HK-2 (cell line): Measurements from ENCODE around the gene ASCC2.

Experiments
- DNase-seq: peaks from one replicate; pipeline ENCODE4 v3.0.0-alpha.2; 2018; ENCODE audit not compliant: unreplicated experiment

Gene ASCC2

DNA sequence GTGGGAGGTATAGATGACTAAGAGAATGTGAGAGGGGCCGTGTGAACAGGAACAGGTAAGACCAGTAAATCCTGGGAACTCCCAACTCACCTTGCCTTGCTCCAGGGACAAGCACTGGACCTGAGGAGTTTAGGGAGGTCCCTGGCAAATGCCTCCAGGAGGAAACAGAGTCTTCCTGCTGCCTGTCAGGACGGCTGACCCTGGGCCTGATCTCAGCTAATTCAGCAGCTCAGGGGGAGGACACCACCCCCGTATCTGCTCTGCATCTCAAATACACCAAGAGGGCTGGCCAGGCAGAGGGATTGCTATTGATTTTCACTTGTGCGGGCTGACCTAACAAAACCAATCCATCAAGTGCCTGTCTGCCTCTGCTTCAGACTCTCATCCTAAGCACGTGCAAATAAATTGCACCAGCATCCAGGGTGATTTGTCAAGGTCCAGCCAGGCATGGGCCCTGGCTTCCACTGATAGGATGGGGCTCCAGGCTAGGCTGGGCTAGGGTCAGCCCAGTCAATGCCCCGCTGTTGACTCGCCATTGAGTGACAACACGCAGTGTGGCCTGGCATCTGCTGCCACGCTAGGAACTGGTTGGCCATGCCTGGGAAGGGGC lies 50.6 kb downstream of the ASCC2 start:
- no peak for DNase-seq

DNA sequence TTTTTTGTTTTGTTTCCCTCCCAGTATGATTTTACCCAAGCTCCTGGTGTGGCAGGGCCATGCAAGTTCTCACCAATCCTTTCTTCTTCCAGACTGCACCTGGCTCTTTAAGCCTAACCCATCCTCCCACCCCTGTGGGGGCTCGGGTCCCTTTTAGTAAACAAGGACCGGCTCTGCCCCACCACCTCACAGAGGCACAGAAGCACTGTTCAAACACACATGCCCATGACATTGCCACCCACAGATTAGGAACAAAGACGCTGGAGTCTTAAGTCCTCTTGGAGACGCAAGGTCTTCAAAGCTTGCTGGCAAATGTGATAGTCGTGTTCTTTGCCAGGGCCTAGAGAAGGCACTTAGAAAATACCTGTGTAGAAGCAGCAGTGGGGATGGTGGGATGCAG lies 52.0 kb downstream of the ASCC2 start:
- DNase-seq: no peak

DNA sequence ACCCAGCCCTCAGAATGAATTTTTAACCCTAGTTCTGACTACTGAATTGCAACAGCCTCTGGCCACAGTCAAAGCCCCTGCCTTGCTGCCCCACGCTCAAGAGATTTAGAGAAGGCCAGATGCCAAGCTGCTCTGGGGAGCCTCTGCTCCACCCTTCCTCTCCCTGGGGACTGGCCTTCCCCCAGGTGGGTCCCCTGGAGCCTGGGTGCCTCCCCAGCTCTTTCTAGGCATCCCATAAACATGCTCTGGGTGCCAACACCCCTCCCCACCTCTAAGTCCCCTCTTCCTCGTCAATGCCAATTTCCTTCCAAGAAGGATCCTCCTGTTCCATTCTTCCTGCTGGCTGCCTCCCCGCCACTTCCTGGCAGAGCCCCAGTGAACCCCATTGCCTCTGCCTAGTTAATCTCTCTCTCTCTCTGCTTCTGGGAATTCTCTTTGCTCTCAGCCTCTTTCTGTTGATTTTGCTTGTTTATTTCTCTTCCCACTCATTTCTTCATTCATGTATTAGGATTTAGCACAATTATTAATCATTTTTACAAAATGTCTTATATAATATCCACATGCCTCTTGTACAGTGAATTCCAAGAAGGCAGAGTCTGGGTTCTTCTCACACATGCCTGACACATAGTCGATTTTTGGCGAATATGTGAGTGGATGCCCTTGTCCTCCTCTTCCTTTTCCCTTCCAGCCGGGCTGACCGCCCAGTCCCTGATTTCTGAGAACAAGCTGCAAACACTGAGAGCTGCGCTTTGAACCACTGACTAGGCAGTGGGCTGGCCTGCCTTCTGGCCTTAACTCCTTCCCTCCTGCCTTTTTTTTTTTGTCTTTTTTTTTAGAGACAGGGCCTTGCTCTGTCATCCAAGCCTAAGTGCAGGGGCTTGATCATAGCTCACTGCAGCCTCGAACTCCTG lies 53.4 kb downstream of the ASCC2 start:
- no peak for DNase-seq

DNA sequence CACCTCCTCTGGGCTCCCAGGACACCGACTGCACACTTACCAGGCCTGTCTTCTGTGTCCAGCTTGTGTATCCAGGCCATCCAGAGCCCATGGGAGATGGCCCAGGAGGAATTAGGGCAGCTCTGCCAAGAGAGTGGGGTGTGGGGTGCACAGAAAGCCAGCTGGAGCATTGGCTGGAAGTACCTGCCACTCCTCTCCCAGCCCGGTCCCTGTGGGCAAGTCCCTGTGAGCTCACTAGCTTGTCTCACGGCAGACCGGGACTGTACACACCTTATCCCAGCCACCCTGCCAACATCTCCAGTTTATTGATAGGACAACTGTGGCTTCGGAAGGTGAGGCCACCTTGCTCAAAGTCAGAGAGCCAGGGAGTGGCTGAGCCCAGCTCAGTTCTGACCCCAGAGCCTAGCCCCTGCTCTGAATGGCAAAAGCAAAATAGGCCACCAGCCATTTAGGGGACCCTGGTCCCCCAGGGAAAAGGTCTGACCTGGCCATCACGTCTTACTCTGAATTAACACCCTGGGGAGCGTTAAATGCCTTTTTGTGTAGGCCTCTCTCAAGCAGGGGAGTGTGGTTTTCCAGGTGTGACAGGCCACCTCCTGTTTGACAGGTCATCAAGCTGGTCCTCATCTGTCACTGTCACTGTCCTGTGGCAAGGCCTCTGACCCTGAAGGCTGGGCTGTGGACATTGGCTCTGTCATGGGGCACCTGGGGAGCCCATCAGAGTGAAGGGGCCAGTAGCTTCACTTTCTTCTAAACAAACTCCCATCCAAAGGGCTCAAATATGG lies 55.8 kb downstream of the ASCC2 start:
- peak; percentile 51 for DNase-seq

DNA sequence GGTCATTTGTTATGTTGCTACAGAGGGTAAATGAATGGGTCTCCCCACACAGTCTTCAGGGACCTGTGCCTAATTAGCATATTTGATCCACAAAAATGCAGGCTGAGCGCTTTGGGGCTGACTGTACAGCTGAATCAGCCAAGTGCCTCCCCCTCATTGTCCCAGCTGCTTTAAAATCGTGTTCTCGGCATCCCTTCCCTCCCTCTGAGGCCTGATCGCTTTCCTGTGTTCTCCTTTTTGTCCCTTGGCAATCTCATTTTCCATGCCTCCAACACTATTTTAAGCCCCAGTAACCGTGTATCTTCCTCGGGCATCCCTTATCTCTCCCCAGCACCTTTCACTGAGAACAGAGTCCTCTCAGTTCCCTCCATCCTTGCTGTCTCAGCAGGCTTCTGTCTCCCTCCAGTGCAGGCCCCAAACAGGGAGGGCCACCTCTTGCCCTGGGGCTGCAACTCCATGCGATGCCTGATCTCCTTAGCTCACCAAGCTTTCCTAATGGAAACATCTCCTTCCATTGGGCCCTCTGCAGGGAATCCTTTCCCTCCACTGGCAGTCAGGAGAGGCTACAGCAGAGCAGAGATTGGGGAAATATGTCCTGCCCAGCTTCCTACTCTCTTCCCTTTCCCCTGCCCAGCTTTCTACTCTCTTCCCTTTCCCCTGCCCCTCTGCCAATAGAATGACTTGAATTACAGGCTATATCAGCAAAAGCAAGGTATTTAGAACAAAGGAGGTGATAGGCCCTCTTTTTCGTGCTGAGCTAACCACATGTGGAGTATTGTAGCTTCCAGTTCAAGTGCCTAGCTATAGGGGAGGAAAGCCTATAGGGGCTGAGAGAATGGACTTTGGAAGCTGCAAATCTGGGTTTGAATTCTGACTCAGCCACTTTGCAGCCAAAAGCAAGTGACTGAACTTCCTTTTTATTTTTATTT lies 57.1 kb downstream of the ASCC2 start:
- peak; percentile 67 for DNase-seq

DNA sequence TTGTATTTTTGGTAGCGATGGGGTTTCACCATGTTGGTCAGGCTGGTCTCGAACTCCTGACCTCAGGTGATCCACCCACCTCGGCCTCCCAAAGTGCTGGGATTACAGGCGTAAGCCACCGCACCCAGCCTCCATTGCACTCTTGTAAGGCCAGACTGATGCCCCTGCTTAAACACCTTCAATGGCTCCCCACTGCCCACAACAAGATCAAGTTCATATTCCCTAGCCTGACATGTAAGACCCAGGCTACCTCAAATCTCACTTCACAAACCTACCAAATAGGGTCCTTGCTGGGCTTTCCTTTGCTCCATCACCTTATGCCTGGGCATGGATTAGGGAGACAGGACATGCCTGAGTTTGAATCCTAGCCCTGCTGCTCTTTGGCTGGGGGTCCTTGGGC lies 57.9 kb downstream of the ASCC2 start:
- no peak for DNase-seq

DNA sequence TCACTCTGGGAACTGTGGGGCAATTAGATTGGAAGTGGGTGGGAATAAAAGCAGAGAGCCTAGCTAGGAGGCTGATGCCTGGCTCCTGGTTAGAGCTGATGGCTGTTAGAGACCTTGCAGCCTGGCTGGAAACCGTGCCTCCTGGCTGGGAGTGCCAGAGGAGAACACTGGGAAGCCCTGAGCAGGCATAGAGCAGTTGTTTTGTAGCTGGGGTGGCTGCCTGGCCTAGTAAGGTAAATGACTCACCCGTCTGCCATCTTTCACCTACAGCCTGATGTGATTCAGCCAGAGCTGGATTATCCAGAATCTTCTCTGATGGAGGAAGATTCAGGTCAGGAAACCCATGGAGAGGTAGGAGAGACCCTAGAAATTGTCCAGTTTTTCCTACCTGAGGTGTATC lies 64.8 kb downstream of the ASCC2 start:
- DNase-seq: peak; percentile 46

DNA sequence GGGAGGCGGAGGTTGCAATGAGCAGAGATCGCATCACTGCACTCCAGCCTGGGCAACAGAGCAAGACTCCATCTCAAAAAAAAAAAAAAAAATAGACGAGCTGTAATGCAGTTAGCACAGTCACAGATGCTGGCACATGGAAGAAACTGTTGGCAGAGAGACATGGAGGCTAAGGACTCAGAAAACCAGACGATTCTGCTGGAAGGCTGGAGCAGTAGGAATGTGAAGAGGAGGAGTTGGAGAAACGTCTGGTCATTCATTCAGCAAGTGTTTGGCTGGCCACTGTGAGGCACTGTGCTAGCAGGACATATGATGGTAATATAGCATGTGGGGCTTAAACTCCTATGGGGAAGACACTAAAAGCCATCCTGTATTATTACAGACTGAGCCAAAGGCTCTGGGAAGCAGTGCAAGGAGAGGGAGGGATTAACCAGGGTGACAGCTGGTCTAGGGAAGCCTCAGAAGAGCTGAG lies 65.9 kb downstream of the ASCC2 start:
- DNase-seq: no peak

DNA sequence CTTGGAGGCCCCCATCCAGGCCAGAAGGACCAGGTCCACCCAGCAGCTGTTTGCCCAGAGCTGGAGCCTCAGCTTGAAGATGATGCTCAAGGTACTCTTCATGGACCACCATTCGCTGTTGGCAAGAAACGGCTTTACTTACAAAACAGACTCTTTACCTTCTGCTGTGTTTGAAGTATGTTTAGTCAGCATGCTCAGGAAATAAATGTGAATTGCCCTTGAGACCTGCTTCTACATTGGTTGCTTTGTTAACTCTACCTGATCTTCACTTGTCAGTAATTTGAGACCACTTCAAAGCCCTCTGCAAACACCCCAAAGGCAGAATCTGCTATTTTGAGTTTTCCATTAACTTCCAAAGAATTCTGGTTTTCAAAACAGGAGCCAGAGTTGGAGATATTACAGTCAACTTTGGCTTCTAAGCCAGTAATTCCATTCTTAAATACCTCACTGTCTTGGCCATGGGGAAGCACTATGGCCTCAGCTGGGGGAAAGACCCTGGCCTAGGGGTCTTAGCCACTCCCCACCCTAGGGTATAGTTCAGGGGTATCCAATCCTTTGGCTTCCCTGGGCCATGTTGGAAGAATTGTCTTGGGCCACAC lies 68.3 kb downstream of the ASCC2 start:
- no peak for DNase-seq

DNA sequence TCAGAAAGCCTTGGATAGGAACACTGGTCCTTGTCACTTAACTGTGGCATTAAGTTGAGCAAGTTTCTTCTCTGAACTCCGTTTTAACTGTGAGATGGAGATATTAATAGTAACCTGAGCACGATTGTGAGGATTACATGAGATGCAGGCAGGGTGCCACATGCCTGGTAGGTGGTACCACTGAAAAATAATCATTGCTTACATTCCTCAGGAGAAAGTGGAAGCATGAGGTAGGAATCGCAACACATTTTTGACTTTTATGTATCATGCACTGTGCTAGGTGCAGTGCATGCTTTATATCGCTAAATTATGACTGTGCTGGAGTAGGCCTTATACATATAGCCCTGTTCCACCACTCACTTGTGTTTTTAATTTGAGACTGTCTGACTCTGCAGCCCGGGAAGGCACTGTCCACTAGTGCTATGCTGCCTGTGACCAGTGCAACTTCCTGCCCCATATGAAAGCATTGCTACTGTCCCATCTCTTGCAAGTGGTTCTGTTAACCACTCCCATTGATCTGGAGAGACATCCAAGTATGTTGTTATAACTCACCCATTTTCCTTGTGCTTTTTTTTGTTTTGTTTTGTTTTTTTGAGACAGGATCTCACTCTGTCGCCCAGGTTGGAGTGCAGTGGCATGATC lies 69.9 kb downstream of the ASCC2 start:
- no peak for DNase-seq

DNA sequence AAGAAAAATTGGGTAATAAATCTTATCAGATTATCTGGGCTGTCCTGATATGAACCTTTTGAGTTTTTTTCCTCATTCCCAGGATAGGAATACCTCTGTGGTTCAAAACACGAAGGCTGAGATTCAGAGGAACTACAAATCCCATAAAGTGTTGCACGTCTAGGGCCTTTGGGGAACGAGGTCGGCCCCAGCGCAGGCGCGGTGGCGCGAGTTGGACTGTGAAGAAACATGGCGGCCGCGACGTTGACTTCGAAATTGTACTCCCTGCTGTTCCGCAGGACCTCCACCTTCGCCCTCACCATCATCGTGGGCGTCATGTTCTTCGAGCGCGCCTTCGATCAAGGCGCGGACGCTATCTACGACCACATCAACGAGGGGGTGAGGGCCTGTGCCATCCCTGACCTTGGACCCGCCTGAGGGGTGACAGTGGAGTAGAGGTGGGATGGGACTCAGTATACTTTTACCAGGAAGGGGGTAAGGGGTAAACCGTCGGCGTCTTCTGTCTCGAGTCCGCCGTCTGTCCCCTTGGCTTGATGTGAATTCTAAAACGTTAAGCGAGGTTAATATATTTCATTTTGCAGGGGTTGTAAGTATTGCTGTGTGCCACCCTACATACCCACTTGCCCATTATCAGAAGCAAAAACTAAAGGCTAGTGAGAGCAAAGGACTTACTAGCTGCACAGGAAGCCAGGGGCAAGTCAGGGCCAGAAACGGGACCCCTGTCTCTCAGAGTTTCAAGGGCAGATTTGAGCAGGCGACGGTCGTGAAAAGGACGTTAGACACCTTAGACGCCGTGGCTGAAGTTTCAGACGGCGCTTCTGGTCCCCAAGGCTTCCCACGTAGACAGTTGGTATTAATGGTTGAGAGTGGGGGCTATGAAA lies 70.7 kb downstream of the ASCC2 start, which contains the start of gene UQCR10:
TSS of gene UQCR10 (plus strand) at position 199 of the 881 bp plus-strand sequence. CDS start at position 229, 30 bp downstream.
- peak; percentile 83 for DNase-seq

DNA sequence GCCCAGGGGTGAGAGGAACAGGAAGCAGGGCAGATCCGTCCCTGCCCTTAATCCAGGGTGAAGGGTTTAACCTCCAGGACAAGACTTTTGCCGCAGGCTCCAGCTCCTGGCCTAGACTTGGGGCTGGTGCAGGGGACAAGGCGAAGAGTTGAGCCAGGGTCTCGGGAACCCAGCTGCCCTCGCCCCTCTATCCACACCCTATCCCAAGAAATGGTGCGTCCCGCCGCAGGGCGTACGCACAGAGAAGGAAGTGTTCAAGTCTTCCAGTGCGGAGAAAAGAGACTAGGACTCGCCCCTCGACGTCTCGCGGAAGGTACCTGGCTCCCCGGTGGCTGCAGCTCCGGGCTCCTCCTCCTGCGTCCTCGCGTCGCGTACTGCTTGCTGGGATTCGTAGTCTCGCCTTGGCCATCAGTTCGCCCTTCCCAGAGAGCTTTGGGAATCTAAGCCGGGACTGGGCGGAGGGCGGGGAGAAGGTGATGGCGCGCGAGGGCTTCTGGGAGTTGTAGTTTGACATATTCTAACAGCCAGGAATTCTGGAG lies 71.4 kb downstream of the ASCC2 start, which contains the start of gene ZMAT5:
TSS of gene ZMAT5 (minus strand) at position 376 of the 539 bp plus-strand sequence. CDS start 18,463 bp downstream, outside the sequence.
- peak; percentile 95 for DNase-seq

DNA sequence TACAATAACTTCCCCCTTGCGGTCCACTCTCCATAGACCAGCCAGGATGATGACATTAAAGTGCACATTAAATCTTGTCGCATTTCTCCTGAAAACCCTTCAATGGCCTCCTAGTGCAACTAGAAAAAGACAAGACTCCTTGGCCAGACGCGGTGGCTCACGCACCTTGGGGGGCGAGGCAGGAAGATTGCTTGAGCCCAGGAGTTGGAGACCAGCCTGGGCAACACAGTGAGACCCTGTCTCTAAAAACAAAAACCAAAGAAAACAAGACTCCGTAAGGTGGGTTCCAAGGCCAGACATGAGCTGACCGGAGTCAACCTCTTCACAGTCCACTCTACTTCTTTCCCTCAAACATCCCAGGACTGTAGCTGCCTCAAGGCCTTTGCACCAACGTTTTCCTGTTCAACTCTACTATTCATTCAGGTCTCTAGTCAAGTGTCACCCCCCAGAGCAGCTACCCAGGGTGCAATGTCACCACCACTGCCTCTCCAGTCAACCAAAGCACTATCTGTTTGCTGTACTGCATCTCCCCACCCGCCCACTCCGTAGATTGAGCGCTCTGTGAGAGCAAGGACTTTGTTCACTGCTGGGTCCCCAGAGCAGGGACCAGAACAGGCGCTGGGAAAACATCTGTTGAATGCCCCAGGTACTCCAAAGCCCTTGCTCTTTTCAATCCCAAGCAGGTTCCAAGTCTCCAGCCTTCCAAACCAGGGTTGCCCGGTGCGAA lies 72.0 kb downstream of the ASCC2 start:
- DNase-seq: peak; percentile 41

DNA sequence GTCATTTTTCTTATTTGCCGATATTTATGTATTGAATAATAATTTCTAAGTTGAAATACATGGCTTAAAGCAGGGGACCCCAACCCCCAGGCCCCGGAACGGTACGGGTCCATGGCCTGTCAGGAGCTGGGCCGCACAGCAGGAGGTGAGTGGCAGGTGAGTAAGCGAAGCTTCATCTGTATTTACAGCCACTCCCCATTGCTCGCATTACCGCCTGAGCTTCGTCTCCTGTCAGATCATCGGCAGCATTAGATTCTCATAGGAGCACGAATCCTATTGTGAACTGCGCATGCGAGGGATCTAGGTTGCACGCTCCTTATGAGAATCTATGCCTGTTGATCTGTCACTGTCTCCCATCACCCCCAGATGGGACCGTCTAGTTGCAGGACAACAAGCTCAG lies 75.8 kb downstream of the ASCC2 start:
- no peak for DNase-seq

DNA sequence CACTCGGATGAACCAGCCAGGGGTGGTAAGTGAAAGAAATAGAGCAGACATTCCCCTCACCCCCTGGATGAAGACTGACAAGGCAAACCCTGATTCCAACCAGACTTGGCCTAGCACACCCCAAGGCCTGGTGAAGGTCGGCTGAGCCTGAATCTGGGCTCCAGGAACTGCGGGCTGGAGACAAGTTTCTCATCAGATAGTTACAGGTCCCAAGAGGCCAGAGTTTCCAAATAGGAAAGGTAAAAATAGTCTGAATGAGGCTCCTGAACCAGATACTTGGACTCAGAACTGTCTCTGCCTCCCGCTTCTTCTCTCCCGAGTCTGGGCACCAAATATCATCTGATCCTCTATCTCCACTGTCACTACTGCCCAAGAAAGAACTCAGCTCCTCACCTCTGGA lies 79.1 kb downstream of the ASCC2 start:
- DNase-seq: no peak

DNA sequence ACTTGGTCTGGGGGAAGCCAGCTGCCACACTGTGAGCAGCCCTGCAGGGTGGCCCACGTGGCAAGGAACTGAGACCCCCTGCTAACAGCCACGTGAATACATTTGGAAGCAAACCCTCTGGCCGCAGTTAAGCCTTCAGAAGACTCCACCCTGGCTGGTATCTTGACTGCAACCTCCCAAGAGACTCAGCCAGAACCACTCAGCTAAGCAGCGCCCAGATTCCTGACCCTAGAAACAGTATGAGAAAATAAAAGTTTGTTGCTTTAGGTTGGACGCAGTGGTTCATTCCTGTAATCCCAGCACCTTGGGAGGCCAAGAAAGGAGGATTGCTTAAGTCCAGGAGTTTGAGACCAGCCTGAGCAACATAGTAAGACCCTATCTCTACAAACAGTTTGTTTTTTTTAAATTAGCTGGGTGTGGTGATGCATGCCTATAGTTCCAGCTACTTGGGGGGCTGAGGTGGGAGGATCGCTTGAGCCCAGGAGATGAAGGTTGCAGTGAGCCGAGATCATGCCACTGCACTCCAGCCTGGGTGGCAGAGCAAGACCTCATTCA lies 79.9 kb downstream of the ASCC2 start:
- no peak for DNase-seq

DNA sequence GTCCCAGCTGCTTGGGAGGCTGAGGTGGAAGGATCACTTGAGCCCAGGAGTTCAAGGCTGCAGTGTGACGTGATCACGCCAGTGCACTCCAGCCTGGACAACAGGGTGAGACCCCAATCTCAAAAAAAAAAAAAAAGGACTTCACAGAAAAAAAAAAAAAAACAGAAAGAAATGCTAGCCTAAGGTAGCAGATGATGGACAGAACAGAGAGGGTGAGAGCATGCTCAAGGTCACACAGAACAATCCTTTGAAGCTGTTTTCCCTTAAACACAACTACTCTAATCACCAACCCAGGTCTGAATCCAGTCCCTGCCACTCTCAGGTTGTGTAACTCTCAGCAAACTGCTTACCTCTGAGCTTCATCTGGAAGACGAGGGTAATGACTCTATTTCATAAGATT lies 81.0 kb downstream of the ASCC2 start:
- DNase-seq: no peak

DNA sequence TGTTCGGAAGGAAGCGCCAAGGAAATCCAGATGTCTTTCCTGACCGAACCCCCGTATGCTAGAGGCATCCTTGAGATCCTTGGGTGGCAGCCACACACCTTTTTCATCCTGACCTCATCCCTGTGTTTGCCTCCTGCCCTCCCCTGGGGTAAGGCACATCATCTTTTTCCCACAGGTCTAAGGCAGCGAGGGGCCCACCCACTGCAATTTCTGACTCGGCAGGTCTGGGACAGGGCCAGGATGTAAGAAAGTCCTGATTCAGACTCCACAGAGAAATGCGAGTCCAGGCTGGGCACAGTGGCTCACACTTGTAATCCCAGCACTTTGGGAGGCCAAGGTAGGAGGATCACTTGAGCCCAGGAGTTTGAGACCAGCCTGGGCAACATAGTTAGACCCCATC lies 81.7 kb downstream of the ASCC2 start:
- no peak for DNase-seq
